Measurements from ENCODE around the gene MFN2. TPM values are rescaled to one million over a fixed set of nuclear protein-coding genes. Genes with fewer than 3 reads are reported as not detected.
A peak's percentile ranks its signal among the peaks of the same experiment; 100 is the strongest.
"Not testable (repeated sequence)": the region's sequence is repeated elsewhere in the genome, so short reads cannot be mapped to it uniquely, and the experiment has no call there.

Gene MFN2
- total RNA-seq, 1 donor from 2014 or later = 68.6 TPM

DNA sequence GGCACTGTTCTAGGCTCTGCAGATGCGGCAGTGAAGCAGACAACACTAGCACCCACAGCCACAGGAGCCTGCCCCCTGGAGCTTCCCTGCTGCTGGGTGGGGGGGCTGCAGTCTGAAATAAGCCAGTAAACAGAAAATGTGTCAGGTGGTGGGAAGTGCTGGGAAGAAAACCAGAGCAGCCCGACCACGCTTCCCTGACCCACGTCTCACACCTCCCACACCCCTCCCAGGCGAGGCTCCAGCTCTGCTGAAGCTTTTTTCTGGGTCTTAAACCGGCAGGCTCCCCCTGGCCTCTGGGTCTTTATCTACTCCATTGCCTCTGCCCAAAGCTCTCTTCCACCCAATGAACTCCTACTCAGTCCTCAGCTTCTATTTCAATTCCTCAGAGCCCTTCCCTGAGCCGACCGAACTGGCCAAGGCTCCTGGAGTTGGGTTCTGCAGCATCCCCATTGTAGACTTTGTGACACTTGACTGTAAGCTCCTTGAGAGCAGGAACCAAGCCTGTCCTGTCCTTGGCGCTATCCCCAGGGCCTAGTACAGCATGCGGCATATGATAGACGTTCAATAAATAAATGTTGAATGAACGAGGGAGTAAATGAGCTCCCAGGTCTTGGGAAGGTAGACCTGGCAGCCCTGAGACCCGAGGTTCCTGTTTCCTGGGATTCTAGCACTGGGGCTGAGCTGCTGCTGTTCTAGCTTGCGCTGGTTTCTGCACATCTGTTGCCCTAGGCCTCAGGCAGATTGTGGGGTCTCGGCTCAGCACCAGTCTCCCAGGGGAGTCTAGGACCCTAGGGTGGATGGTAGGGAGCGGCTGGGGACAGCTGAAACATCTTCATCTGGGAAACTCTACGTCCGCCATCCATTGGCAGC is 57.5 kb downstream of the MFN2 start:
- intact Hi-C loops (cut with DNase I) = no loop called here
- no peak for DNase-seq (ENCODE audit: low spot score)
- ATAC-seq = no peak

DNA sequence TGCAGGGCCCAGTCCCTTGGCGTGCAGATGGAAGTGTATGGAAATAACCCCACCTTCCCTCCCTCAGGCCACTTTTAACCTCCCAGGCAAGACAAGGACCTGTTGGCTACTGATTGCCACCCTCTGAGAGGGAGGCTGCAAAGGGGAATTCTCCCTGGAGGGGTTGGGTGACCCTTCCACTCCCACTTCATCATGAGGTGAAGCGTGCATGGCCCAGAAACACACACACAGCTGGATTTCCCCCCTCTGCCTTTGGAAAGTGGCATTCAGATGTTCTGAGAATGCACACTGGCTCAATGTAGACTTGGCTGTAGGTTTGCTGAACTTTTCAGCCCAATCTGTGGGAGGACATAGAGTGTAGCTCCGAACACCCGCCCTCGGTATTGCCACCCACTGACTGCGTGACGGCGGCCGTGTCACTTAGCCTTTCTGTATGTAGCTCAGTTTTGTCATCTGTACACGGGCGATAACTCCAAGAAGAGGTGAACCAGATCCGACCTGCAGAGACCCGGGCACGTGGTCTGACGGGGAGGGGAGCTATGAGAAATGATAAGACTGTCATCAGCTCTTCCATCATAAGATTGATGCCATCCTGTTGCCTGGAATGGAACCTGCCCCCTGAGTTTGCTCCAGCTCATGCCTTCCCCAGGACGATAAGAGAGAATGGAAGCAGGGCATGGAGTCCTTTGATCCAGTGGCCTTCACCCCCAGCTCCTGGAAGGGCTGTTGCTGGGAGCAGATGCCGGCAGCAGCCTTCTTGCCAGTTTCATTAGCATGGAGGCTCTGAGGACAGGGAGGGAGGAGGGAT is 58.3 kb downstream of the MFN2 start:
- no peak for DNase-seq (ENCODE audit: low spot score)
- no peak for ATAC-seq
- intact Hi-C loops (cut with DNase I) = no loop called here

- ATAC-seq = no peak
- DNase-seq (ENCODE audit: low spot score) = no peak
- intact Hi-C loops (cut with DNase I) = no loop called here
Measured at GRCh38 chr1:12039164-12039525, 58.9 kb downstream of the MFN2 start.

GRCh38 chr1:12039824-12040456 is 59.7 kb downstream of the MFN2 start:
- ATAC-seq; DNase-seq (ENCODE audit: low spot score); intact Hi-C loops (cut with DNase I): not testable (repeated sequence)

- no peak for DNase-seq (ENCODE audit: low spot score)
- intact Hi-C loops (cut with DNase I) = no loop called here
- ATAC-seq = peak; percentile 55
Measured at GRCh38 chr1:12040457-12041051, 60.3 kb downstream of the MFN2 start.

DNA sequence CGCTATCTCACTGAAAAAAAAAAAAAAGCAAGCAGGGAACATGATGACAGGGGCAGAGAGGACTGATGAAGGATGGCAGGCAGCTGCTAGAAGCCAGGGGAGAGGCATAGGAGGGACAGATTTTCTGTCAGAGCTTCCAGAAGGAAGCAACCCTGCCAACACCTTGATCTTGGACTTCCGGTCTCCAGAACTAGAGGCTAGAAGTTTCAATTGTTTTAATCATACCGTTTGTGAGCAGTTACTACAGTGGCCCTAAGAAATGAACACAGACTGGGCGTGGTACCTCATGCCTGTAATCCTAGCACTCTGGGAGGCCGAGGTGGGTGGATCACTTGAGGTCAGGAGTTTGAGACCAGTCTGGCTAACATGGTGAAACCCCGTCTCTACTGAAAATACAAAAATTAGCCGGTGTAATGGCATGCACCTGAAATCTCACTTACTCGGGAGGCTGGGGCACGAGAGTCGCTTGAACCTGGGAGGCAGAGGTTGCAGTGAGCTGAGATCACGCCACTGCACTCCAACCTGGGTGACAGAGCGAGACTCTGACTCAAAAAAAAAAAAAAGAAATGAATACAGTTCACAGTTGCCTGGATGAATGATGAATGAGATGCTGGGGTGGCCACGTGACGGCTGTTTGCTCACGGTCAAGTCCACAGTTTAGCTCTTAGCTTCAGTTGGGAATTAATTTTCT is 64.1 kb downstream of the MFN2 start:
- ATAC-seq = peak; percentile 37
- intact Hi-C loops (cut with DNase I); DNase-seq (ENCODE audit: low spot score): not testable (repeated sequence)

DNA sequence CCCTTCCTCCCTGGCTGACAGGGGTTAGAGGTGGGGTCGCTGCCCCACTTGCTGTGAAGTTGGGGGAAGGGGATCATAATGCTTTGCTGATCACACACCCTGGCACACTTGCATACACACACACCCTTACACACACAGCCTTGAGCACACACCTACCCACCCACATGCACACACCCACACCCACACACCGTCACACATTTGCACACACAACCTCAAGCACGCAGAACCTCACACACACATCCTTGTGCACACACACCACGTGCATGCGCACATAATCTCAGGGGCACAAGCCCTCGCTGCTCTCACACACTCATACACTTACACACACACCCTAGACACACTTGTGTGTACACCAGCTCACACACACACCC is 66.5 kb downstream of the MFN2 start:
- no peak for ATAC-seq
- intact Hi-C loops (cut with DNase I) = no loop called here

DNA sequence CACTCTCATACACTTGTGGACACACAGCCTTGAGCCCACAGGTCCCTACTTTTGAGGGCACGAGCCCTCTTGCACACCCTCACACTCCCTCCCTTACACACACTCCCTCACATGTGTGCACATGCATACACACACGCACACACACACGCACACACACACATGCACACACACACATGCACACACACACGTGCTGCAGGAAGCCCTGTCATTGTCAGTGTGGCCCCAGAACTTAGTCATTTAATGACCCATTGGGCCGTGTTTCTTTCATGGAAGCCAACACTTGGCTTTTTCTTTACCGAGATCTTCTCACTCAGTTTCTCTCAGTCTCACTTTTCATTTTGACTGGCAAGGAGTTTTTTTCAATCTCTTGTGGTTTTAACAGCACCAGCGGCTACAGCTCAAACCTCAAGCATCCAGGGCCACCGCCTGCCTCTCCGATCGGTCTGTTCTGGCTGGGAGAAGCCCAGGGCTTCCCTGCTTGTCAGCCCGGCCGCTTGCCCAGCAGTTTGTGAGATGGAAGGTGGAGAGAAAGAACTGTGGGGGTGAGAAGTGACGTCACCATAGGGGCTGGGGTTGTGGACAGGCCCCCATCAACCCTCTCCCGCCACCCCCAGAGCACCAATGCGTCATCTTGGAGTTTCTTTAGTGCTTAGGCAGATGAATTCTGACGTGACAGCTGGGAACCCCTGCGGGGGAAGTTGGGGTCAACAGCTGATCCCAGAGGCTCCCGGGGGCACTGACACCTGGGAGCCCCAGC is 67.1 kb downstream of the MFN2 start:
- intact Hi-C loops (cut with DNase I) = no loop called here
- no peak for ATAC-seq
- no peak for DNase-seq (ENCODE audit: low spot score)

More for the DNA sequence above, 66.5 kb downstream of the MFN2 start:
- no peak for DNase-seq (ENCODE audit: low spot score)

- intact Hi-C loops (cut with DNase I) = no loop called here
- ATAC-seq (no peak), DNase-seq (ENCODE audit: low spot score) (no peak)
Measured at GRCh38 chr1:12048372-12048771, 68.1 kb downstream of the MFN2 start.

DNA sequence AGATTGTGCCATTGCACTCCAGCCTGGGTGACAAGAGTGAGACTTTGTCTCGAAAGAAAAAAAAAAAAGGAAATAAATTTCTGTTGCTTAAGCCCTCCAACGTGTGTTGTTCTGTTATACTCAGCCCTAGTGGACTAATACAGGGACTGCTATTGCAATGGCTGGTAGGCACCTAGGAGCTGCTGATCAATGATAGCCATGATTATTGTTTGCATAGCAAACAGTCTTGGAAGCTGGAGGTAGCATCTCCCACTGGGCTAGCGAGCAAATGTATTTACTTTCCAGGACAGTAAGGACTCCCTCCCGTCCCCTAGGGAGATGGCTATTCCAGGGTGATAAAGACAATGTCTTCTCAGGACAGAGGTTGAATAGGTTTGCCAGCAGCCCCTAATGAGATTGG is 69.4 kb downstream of the MFN2 start:
- no peak for DNase-seq (ENCODE audit: low spot score)
- no peak for ATAC-seq
- intact Hi-C loops (cut with DNase I) = no loop called here

GRCh38 chr1:12051361-12051760 is 71.1 kb downstream of the MFN2 start:
- DNase-seq (ENCODE audit: low spot score) (no peak), ATAC-seq (no peak)
- intact Hi-C loops (cut with DNase I) = no loop called here

DNA sequence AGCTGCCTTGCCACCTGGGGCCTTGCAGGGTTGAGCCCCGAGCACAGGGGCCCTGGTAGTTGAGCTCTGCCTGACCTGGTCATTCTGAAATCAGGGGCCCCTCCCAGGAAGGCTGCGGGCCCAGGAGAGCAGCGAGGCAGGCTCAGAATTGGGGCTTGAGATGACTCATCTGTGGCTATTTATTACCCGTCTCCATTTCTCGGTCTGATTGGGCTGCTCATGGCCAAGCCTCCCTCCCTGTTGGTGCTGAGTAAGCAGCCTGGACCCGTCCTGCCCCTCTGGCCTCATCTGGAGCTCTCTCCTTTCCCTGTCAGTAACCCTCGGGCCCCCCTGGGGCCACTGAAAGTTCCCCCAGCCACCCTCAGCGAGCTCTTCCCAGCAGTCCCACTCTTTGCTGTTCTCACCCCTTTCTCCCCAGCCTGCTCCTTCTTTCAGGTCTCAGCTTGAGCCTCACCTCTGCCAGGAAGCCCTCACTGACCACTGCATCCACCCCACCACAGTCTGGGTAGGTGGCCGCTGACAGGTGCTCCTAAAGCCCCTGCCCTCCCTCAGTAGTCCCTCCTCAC is 71.8 kb downstream of the MFN2 start:
- ATAC-seq = peak; percentile 94
- peak; percentile 67 for DNase-seq (ENCODE audit: low spot score)
- intact Hi-C loops (cut with DNase I) = no loop called here

- DNase-seq (ENCODE audit: low spot score) = no peak
- peak; percentile 43 for ATAC-seq
- intact Hi-C loops (cut with DNase I) = no loop called here
Measured at GRCh38 chr1:12052997-12053686, 72.9 kb downstream of the MFN2 start.

GRCh38 chr1:12053752-12054548 is 73.7 kb downstream of the MFN2 start:
- intact Hi-C loops (cut with DNase I) = no loop called here
- no peak for ATAC-seq
- no peak for DNase-seq (ENCODE audit: low spot score)

- ATAC-seq (no peak), DNase-seq (ENCODE audit: low spot score) (no peak)
- intact Hi-C loops (cut with DNase I) = no loop called here
Measured at GRCh38 chr1:12055259-12055658, 75.0 kb downstream of the MFN2 start.

DNA sequence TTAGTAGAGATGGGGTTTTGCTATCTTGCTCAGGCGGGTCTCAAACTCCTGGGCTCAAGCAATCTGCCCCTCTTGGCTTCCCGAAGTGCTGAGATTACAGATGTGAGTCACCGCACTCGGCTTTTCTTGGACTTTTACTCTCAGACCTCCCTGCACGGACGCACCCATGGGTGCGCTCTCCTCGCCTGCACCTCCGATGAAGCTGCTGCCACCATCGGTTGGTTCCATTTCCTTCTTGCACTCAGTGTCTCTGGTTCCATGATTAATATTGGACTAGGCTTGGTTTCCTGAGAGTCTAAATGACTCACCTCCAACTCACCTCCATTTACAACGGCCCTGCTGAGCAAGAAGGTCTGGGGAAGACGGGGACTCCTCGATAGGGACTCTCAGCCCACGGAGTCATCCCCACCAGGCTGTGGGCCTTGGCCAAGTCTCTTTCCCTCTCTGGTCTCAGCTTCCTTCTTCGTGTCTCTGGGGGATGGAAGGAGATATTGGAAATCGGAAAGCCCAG is 76.1 kb downstream of the MFN2 start:
- ATAC-seq (no peak), DNase-seq (ENCODE audit: low spot score) (no peak)
- intact Hi-C loops (cut with DNase I) = no loop called here

Data from sciatic nerve (tissue), 2 donors.